ENCODE data around the gene PADI1.

Gene PADI1

DNA sequence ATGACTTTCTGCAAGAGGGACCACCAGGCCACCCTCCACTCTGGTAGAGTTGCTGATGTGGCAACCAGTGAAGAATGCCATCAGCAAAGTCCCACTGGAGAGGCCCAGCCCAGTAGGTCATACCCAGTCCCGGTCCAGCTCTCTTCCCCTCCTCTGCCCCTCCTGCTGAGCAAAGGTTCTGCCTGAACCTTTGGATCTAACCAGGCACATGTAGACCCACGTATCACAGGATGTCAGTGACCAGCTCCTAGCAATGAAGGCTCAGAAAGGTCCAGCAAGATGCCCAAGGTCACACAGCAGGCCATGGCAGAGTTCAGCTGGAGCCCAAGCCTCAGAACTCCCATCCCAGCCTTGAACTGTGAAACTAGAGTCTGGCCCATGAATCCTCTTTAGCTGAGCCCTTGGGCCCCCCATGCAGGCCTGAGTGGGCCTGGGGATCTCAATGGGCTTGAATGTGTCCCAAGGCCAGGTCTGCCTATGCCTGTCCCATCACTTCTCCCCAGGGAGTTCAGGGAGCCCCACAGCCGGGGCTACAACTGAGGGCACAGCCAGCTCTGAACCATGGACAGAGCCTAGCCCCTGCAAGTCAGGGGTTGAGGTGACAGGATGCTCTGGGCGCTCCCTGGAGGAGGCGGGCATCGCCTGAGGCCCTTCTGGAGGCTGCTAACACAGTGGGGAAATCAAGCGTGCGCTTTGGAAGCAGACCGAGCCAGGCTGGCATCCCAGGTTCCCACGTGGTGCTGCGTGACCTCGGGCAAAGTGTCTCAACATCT lies 21.4 kb upstream of the PADI1 start:
- DNase-seq: no peak

DNA sequence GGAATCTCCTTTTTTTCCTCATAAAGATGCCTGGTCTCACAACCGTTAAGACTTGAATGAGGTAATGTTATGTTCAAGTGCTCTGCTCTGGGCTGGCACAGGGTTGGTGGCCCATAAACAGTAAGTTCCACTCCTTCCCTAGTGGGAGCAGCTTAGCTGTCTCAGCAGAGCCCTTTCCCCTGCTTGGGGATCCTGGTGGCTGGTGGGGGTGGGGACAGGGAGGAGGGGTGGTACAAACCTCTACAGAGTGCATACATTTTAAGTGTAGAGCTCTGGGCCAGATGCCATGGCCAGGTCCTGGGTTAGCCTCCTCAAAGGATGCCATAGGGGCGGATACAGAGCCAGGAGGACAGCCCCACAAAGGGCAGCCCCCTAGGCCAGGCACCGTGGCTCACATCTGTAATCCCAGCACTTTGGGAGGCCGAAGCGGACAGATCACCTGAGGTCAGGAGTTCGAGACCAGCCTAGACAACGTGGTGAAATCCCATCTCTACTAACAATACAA lies 20.7 kb upstream of the PADI1 start:
- DNase-seq: no peak

DNA sequence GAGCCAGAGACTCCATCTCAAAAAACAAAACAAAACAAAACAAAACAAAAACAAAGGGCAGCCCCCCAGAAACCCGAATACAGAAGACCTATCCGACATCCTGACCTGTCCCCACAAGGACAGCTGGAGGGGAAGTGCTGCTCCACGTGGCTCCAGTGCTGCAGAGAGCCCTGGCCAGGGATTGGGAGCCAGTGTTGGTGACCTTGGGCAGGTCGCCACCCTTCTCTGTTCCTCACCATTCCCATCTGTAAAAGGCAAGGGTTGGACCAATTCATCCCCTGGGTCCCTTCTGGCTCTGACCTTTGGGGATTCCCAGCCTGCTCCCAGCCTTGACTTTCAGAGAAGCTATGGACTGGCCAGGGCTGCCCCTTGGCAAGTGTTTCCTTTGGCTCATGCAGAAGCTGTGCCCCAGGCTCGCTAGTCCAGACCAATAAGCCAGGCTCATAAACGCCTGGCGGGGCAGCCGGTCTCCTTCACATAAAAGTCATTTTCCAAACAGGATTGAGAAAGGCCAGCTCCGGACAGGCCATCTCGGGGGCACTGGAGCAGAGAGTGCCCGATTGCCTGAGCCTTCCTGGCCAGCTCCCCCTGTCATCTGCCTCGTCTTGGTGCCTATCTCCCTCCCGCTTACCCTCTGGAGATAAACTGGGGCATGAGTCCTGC lies 20.0 kb upstream of the PADI1 start:
- no peak for DNase-seq

DNA sequence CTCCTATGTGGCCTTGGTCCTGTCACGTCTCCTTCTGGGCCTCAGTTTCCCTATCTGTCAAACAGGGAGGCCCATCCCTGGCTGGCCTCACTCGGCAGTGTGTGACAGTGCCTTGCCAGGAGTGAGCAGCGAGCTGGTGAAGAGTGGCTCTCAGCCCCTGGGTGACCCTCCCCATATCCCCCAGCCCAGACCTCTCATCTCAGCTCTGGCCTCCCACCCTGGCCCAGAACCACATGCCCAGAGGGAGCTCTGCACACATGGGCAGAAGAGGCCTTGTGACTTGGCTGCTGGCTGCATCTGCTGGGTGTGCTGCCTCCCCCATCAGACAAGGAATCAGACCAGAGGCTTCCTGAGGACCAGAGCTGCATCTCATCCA lies 19.5 kb upstream of the PADI1 start:
- DNase-seq: no peak

DNA sequence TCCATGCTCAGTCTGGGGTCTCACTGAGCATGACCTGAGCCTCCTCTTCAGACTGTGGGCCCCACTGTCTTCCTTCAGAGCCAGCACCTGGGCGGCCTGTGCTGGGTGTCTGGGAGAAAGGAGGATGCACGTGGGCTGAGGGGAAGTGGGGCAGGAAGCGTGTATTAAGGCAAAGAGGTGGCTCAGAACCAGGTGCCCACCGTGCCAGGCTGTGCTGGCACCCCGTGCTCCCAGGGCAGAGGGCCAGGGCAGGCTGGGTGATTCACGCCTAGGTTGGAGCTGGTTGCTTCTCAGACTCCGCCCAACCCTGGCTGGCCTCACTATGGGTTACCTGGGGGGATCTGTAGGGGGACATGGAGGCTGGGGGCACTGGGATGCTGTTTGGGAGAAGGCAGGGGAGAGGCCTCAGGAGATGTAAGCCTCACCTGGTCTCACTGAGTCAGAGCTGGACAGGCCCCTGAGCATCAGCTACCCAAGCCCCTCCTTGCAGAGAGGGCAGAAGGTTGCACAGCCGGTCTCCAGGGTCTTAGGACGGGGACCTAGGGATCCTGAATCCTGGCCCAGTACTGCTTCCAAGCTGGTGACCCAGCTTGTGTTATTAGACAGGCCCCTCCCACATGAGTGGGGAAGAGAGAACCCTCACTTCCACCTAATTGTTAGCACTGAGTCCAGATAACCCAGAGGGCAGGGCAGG lies 18.6 kb upstream of the PADI1 start:
- DNase-seq: no peak

DNA sequence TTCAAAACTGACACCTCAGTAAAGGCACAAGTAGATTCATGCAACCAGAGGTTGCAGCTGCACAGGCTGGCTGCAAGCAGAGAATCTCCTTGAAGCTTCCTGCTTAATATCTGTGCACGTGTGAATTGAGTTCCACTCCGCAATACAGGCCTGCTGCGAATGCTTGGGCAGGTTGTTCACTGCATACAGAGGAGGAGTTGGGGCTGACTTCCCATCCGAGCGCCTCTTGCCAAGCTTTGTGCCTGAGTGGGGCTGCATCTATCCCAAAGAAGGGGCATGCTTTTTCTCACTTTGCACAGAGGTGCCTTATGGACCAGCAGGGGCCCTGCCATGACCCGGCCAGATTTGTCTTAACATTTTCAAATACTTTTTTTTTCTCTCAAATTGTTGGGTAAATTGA lies 17.9 kb upstream of the PADI1 start:
- no peak for DNase-seq

DNA sequence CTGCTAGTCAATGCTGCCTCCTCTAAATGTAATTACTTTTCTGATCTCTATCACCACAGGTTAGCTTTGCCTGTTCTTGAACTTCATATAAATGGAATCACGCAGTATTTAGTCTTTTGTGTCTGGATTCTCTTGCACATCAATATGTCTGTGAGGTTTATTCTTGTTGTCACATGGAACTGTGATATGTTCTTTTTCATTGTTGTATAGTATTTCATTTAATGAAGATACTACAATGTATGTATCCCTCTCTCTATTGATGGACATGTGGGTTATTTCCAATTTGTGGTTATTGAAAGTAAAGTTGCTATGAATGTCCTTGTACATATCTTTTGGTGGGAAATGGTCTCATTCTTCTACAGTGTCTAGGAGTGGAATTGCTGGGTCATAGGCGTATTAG lies 16.7 kb upstream of the PADI1 start:
- no peak for DNase-seq

DNA sequence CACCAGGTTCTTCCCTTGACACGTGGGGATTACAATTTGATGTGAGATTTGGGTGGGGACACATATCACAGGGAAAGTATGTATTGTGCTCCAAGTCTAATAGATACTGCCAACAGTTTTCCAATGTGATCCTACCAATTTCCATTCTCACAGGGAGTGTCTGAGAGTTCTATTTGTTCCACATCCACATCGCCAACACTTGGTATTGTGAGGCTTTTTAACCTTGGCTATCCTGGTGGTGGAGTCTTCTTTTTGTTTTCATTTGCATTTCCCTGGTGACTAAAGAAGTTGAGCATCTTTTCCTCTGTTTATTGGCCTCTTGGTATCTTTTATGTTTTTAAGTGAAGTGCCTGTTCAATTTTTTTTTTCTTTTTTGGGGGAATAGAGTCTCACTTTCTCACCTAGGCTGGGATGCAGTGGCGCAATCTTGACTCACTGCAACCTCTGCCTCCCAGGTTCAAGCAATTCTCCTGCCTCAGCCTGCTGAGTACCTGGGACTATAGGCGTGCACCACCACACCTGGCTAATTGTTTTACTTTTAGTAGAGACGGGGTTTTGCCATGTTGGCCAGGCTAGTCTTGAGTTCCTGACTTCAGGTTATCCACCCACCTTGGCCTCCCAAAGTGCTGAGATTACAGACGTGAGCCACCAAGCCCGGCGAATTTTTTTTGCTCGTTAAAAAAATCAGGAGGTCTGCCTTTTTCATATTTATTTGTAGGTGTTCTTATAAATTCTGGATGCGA lies 15.9 kb upstream of the PADI1 start:
- DNase-seq: no peak

DNA sequence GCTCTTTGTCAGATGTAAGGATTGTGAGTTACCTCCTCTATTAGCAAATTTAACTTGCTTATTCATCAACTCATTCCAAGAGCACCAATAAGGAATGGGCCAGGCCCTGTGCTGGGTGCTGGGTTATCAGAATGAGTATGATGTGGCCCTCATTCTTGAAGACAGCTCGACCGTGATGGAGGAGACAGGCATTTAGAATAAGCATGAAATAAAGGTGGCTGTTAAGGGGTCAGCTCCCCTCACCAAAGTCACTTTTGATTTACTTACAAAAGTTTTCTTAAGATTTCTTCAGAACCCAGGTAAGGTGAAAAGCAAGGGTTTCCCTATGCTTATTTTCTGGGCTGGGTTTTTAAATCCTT lies 15.3 kb upstream of the PADI1 start:
- DNase-seq: no peak

DNA sequence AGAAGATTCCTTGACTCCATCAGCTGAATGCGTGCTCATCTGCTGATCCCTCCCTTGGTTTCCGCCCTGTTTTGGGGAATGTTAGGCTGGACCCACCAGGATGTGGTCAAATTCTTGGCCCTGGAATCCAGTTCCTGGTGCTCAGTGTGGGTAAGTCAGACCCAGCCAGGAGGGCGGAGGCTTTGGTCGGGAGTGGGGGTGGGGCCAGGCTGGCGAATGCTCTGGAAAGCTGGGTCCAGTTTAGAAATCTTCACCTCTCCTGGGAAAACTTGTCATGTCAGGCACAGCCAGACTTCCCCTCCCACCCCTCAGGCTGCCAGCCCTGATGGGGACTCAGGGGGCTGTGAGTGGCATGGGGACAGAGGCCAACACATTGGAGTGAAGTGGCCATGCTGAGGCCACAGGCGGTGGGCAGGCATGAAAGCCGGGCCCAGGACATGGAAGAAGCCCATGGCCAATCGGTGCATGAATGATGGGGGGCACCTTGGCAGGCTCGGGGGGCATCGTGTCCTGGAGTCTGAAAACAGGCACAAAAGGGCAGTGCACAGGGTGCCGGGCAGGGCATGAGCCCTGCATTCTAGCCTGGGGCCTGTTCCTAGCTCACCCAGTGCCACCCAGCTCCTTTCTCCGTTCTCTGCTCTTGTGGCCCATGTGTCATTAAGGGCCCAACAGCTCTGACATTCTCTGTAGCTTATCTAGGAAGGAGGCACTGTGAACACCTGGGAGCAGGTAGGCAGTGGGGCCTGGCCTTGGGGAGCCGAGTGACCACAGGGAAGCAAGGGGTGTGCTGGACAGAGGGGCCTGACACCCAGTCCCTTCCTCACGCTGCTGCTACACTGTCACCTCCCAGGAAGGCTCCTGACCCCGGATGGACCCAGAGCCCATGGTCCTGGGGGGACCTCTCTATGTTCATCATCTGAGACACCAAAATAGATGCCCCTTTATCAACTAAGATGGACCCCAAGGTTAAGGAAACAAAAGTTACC lies 14.6 kb upstream of the PADI1 start:
- no peak for DNase-seq

DNA sequence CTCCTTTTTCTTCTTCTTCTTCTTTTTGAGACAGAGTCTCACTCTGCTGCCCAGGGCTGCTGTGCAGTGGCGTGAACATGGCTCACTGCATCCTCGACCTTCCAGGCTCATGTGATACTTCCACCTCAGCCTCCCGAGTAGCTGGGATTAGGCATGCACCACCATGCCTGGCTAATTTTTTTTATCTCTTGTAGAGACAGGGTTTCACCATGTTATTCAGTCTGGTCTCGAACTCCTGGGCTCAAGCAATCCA lies 13.0 kb upstream of the PADI1 start:
- no peak for DNase-seq

DNA sequence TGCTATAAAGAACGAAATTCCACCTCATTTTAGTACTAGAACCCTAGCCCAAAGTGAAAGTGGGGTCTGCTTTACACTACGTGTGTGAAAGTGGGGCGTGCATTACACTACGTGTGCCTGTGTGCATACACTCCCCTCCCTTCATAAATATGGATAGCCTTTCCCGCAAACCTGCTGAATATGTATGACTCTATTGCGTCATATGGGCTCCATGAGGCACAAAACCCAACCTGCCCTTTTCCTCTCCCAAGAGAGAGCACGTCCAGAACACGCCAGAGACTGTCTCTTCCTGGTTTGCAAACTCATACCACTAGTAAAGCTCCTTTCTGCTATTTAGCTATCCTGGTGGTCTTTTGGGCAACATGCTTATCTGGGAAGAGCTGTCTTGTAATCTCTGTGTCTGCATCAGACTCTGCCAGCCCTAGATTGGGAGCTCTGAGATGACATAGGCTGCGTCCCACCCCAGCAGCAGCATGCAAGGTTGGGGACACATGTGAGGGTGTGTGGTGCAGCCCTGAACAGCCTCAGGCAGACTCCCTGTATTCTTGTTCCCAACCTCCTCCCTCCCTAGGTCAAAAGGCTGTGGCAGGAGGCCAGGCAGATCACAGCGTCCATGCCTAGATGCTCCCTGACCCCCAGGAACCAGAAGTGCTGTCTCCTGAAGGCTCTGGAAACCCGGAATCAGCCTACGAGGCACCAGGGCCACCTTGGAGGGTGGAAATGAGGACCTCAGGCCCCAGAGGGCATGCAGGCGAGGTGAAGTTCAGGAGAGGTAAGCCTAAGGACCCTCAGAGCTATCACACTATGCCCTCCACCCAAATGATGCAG lies 12.3 kb upstream of the PADI1 start:
- DNase-seq: no peak

DNA sequence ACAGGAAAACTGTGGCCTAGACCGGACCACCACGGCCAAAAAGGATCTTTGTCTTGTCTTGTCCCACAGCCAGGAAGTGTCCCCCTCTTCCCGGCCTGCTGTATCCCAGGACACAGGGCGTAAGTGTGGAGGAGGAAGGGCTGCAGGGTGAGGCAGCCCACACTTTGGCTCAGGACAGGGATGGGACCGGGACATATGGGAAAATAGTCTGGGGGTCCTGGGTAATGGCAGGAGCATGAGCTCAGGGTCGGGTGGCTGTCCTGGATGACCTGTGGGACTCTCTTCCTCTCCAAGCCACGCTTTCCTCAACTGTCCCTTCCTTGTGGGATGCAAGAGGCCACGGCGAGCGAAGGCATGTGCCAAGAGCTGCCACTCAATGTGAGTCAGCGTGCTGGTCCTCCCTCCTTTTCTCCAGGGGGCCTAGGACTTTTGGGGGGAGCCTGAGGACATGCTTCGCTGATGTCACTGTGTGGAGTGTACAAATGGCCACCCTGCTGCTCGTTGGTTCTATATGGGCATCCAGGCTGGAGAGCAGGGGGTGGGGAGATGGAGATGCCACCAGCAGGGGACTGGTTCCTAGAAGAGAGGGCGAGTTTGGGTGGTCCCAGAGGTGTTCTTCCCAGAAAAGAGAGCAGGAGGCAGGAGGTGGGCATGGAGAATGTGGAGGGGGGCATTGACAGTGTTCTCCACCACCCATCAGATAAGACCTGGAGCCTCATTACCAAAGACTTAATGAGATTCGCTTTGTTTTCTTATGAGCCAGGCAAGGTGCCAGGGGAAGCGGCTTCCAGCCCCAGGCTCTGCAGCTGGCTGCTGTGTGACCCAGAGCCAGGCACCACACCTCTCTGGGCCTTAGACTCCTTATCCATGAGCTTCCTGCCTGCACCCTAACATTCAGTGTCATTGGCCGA lies 11.5 kb upstream of the PADI1 start:
- DNase-seq: no peak

DNA sequence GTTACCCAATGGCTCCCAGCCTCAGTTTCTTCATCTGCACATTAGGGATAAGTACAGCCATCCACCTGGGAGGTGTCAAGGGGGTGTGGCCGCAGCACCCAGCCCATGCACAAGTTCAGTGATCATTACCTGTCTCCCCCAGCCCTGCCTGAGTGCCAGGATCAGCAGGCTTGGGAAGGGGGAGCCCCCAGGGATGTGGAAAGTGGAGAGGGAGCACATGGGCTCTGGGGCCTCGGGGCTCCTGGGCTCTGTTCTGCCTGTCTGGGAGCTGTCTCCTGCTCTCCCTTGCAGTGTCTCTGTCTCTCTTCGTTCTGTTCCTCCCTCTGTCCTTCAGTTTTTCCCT lies 10.8 kb upstream of the PADI1 start:
- DNase-seq: no peak

DNA sequence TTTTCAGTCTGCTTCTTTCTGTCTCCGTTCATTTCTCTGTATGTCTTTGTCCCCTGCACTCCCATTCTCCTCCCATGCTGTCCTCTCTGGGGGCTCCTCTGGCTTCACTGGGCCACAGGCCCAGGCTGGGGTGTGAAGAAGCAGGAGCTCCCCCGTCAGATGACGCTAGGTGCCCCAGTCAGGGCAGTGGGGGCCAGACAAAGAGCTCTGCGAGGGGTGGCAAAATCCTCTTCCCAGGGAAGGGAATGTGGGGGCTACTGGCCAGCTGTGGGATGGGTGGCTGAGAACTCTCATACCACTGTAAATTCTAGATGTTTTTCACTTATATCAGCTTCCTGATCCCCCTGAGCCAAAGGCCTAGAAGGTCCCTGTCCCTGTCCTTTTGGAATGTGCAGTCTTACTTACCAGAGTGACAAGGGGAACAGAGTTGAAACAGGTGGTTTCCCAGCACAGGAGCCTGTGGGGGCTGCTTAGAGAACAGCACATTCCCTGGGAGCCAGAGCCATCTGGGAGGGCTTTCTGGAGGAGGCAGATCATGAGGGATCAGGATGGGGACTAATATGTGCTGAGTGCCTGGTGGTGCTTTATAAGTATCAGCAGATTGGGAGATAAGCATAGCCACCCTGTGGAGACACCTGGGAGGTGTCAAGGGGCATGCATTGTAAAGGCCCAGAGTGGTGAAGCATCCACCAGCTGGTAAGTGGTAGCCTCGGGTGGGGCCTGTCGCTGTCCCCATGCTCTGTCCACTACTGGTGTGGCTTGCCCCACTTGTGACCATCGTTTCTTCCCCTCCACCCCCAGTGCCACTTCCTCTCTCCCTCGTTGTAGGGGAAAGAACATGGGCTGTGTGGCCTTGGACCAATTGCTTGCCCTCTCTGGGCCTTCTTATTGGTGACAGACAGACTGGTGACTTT lies 10.1 kb upstream of the PADI1 start:
- DNase-seq: no peak

DNA sequence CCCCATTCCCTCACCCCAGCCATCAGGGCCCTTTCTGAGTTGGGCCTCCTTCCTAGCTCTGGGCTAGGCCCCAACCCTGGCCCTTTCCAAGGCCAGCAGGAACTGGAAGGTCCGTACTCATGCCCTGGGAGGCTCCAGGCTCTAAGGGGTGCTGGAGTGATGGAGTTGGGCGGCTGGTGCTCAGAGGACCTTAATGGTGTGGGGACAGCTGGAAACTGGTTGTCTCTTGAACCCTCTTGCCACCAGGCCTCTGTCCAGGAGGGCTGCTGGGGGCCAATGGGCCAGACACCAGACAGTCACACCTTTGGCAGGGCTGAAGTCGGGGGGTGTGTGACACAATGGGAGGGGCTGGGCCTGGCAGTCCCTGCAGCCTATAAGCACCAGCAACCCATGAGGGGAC lies 9.2 kb upstream of the PADI1 start:
- no peak for DNase-seq

DNA sequence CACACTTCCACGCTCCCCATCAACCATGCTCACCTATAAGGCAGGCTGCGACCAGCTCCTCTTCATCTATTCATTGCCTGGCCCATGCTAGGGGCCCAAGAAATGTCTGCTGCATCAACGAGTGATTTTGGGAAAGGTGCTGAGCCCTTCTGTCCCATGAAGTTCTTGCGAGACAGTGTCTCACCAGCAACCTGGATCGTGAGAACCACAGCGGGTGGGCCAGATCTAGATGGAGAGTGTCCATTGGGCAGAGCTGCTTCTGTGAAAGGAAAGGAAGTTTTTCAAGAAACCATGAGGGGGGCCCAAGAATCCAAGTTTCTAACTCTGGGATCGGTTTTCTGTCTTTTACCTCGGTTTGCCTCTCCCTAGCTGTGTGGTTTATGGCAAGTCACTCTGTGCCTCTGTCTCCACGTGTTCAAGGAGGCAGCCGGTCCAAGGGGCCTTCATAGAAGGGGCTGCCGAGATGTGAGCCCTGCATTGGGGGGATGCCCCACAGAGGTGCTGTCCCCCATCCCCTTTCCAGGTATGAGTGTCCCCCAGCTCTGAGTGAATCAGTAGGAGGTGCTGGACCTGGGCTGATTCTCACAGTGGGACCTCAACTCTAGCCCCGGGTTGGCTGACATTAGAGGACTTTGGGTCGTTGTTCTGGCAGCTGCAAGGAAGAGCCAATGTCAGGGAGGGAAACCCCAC lies 8.3 kb upstream of the PADI1 start:
- no peak for DNase-seq

DNA sequence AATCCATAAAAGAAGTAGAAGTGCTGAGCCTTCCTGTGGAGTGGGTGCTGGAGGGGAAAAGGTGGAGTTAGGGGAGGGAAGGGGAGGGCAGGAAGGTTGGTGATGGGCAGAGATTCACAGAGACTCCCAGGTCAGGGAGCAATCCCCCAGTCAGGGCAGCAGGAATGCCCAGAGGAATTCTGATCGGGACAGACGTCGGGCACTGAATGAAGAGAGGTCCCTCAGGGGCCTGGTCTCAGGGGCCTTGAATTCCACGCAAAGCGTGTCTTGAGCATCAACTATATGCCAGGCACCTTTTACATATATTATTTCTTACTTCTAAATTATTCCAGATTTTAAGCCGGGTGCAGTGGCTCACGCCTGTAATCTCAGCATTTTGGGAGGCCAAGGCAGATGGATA lies 7.2 kb upstream of the PADI1 start:
- DNase-seq: no peak

All from NCI-H2227 treated with DMSO at 0.1 percent for 48 hours (cell line).